GM18517 (cell line): ENCODE measurements around the gene MSI2.

Experiments
- ATAC-seq: cut with Tn5 transposase; IDR thresholded peaks from one replicate; pipeline ENCODE4 v1.9.1; 2021; ENCODE audit warnings: mild to moderate bottlenecking, moderate library complexity; ENCODE audit not compliant: unreplicated experiment

Gene MSI2

GRCh38 chr17:57448759-57449283 lies 192.5 kb downstream of the MSI2 start:
- no peak for ATAC-seq

- ATAC-seq = no peak
Measured at GRCh38 chr17:57451191-57451590, 194.9 kb downstream of the MSI2 start.

GRCh38 chr17:57451643-57452042 lies 195.3 kb downstream of the MSI2 start:
- no peak for ATAC-seq

GRCh38 chr17:57453841-57454425 lies 197.6 kb downstream of the MSI2 start:
- ATAC-seq = no peak

- no peak for ATAC-seq
Measured at GRCh38 chr17:57454729-57455062, 198.4 kb downstream of the MSI2 start.

- peak; percentile 75 for ATAC-seq
Measured at GRCh38 chr17:57455063-57455914, 199.0 kb downstream of the MSI2 start.

GRCh38 chr17:57456622-57457021 lies 200.3 kb downstream of the MSI2 start:
- no peak for ATAC-seq

GRCh38 chr17:57457188-57457587 lies 200.9 kb downstream of the MSI2 start:
- no peak for ATAC-seq

- no peak for ATAC-seq
Measured at GRCh38 chr17:57458718-57459285, 202.5 kb downstream of the MSI2 start.

- no peak for ATAC-seq
Measured at GRCh38 chr17:57459286-57459915, 203.1 kb downstream of the MSI2 start.

GRCh38 chr17:57461082-57461481 lies 204.8 kb downstream of the MSI2 start:
- ATAC-seq = no peak

- no peak for ATAC-seq
Measured at GRCh38 chr17:57462007-57462579, 205.8 kb downstream of the MSI2 start.

- ATAC-seq = peak; percentile 96
Measured at GRCh38 chr17:57463103-57463885, 207.0 kb downstream of the MSI2 start.

- ATAC-seq = no peak
Measured at GRCh38 chr17:57464191-57464864, 208.0 kb downstream of the MSI2 start.

- ATAC-seq = no peak
Measured at GRCh38 chr17:57465610-57466009, 209.3 kb downstream of the MSI2 start.

- ATAC-seq = no peak
Measured at GRCh38 chr17:57466017-57466471, 209.7 kb downstream of the MSI2 start.

GRCh38 chr17:57466521-57466920 lies 210.2 kb downstream of the MSI2 start:
- no peak for ATAC-seq

- ATAC-seq = no peak
Measured at GRCh38 chr17:57467226-57467625, 210.9 kb downstream of the MSI2 start.

- no peak for ATAC-seq
Measured at GRCh38 chr17:57467801-57468200, 211.5 kb downstream of the MSI2 start.
